Neural progenitor cell (in vitro differentiated cells): ENCODE results near the gene BTG4.

Source experiments
- CTCF ChIP-seq: fragments of 200-600 bp; sonication (generic); IDR thresholded peaks from 2 replicates; pipeline ENCODE4 v1.5.1; 2017; ENCODE audit warnings: antibody characterized with exemption, mild to moderate bottlenecking
- EZH2 ChIP-seq: fragments of 200-600 bp; sonication (generic); IDR thresholded peaks from 2 replicates; pipeline ENCODE4 v1.6.1; 2017; ENCODE audit warnings: antibody characterized with exemption, mild to moderate bottlenecking, moderate library complexity
- EZH2phosphoT487 ChIP-seq: fragments of 200-600 bp; sonication (generic); IDR thresholded peaks from 2 replicates; pipeline ENCODE4 v1.6.1; 2017; ENCODE audit warnings: antibody characterized with exemption

- TF ChIP-seq CTCF (no peak), EZH2 (no peak), EZH2phosphoT487 (no peak)
These were observed 63.8 kb downstream of the BTG4 start for GRCh38 chr11:111448414-111448813.
